SHP77 (cell line): ENCODE data around the gene LSM7.
"Not testable (repeated sequence)": the region's sequence is repeated elsewhere in the genome, so short reads cannot be mapped to it uniquely, and the experiment has no call there.

Experiments used
- DNase-seq, 2 experiments: peaks; one replicate each; lab custom pipeline; 2025; lab: John Stamatoyannopoulos, UW

The LSM7 gene

DNA sequence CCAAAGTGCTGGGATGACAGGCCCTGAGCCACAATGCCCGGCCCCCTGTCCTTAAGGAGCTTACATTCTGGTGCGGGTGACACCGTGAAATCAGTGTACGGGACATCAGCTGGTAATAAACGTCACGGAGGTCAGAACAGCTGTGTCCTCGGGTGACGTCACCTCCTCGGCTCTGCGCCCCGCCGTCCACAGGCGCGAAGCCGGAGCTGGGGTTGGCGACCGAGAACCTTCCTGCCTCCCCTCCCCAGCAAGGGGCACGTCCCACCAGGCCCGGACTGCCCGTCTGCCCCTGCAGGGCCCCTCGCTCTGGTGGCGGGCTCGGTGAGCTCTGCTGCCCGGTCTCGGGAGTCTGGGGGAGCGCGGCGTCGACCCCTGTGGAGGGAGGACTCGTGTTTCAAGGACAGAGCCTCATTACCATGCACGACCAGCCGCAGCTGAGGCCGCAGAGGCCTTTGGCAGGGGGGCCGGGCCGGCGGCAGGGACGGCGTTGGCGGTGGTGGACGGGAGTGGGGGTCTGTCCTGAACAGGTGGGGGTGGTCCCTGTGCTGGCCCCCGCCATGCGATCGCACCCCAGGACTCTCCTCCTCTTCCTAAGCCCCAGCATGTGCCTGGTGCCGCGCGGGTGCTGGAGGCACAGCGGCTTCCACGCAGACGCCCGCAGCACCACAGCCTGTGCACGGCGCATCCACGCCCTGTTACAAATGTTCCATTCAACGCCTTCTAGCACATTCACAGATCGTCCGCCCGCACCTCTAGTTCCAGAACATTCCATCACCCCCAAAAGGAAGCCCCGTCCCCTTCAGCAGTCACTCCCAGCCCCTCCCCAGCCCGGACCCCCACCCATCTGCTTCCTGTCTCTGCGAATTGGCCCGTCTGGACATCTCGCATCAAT is 25.8 kb downstream of the LSM7 start:
- DNase-seq, result no peak

- DNase-seq, result no peak
Measured at GRCh38 chr19:2300533-2300932, 27.9 kb downstream of the LSM7 start.

GRCh38 chr19:2296141-2296540 is 32.2 kb downstream of the LSM7 start:
- DNase-seq, result no peak

- DNase-seq, result no peak
Measured at GRCh38 chr19:2294687-2295335, 33.6 kb downstream of the LSM7 start.

GRCh38 chr19:2291185-2291751 is 37.1 kb downstream of the LSM7 start:
- DNase-seq, result no peak

GRCh38 chr19:2290441-2291184 is 37.8 kb downstream of the LSM7 start:
- no peak for DNase-seq

- no peak for DNase-seq
Measured at GRCh38 chr19:2289714-2290435, 38.5 kb downstream of the LSM7 start.

DNA sequence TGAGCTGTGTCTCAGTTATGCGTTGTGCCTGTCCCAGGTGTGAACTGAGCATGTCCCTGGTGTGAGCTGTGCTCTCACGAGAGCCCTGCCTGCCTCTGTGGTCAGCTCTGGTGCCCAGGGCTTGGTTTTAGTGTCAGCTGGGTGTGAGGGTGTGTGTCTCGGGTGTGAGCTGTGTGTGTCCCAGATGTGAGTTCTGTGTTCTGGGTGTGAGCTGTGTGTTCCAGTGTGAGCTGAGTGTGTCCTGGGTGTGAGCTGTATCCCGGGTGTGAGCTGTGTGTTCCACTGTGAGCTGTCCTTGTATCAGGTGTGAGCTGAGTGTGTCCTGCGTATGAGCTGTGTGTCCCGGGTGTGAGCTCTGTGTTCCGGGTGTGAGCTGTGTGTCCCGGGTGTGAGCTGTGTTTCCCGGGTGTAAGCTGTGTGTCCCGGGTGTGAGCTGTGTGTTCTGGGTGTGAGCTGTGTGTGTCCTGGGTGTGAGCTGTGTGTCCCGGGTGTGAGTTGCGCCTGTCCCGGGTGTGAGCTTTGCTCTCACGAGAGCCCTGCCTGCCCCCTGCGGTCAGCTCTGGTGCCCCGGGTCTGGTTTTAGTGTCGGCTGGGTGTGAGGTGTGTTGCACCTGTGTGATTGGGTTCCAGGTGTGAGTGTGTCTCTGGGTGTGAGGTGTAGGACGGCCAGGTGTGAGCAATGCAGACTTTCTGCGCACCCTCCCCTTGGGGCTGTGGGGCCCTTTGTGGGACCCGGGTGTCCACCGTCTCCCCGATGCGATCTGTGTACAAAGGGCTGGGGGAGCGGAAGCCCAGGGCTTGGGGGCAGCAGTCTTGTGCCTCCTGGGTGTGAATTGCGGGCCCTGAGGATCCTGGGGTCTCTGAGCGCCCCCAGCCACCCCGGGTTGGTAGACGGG is 39.3 kb downstream of the LSM7 start:
- DNase-seq, result no peak

GRCh38 chr19:2288338-2288817 is 40.0 kb downstream of the LSM7 start:
- no peak for DNase-seq

DNA sequence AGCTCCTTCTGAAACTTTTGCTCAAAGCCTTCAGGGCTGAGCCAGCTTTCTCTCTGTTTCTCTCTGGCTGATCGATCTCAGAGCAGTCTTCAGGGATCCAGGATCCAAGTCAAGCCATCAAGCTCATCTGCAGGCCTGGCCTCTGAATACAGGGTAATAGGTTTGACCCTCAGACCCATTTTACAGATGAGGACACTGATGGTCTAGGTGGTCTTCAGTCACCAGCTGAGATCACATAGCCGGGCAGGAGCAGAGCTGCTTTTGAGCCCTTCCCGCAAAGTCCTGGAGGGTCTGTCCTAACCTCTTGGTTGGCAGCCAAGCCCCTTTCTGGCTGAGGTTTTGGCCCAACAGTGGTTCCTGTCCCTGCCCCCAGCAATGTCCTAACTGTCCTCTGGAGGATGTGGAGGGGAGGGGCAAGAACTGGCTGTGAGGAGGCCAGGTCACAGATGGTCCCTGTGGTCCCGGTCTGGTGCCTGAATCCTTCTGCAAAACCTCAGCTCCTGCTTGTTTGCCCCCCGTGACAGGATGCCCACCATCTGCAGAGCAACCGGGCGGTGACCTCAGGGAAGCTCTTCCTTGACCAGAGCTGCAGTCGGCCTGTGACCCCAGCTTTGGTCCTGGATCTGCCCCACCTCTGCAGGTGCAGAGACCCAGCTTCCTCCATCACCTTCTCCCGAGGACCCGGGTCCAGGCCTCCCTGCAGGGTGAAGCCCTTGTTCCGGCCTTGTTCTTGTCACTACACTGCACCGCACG is 40.6 kb downstream of the LSM7 start:
- no peak for DNase-seq

GRCh38 chr19:2286402-2287140 is 41.8 kb downstream of the LSM7 start:
- no peak for DNase-seq

- DNase-seq, result no peak
Measured at GRCh38 chr19:2283835-2284507, 44.4 kb downstream of the LSM7 start.

- no peak for DNase-seq
Measured at GRCh38 chr19:2282862-2283237, 45.5 kb downstream of the LSM7 start.

DNA sequence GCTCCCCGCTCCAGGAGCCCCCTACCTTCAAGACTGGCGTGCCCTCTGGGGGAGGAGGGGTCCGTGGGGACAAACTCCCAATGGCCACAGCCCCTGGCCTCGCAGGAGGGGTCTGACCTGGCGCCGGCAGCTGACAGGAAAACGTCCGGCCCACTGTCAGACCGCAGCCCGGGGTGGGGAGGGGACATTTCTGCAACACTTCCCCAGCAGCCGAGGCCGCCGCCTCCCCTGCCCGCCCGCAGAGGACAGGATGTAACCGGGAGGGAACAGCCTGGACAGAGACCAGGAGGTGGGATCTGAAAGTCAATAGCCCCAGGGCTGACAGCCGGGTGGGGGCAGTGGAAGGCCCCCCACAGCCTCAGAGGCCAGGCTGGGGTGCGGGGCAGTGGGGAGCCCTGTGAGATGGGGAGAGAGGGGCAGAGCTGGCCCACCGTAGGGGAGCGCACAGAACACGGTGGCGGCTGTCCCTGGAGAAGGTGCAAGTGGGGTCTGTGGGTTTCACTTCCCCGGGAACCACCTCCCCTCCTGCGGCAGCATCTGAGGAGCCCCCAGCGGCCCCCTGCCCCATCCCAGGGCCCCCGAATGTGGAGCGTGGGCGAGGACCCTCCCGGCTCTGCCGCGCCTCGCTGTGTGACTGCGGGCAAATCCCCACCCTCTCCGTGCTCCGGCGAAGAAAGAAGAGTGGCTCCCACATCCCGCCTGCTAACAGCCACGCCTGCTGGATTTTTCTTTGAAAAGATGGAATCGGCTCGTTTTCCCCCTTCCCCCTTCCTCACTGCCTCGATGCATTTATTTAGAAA is 46.1 kb downstream of the LSM7 start, which contains the start of gene PEAK3:
Gene PEAK3 (minus strand): TSS at position 114 of the 800 bp plus-strand sequence. CDS start 1,244 bp downstream, outside the sequence.
- DNase-seq, result no peak

DNA sequence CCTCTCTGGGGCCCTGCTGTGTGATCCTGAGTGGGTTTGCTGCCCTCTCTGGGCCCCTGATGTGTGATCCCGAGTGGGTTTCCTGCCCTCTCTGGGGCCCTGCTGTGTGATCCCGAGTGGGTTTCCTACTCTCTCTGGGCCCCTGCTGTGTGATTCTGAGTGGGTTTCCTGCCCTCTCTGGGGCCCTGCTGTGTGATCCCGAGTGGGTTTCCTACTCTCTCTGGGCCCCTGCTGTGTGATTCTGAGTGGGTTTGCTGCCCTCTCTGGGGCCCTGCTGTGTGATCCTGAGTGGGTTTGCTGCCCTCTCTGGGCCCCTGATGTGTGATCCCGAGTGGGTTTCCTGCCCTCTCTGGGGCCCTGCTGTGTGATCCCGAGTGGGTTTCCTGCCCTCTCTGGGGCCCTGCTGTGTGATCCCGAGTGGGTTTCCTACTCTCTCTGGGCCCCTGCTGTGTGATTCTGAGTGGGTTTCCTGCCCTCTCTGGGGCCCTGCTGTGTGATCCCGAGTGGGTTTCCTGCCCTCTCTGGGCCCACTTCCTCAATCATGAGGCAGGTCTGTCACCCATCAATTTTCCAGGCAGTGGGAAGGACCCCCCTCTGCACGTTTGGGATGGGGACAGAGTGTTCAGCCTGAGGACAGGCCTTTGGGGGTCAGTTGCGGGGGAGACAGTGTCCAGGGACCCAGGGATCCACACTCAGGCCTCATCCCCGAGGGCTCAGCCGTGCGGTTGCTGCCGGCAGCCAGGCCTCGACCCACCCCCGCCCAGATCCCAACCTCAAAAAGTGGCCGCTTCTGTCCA is 46.9 kb downstream of the LSM7 start:
- not testable (repeated sequence) for DNase-seq

- DNase-seq, result no peak
Measured at GRCh38 chr19:2280633-2281264, 47.6 kb downstream of the LSM7 start.
